IMR-90 (cell line): ENCODE data around the gene FIS1.

Source experiments
- POLR2A ChIP-seq: IDR thresholded peaks from 2 replicates; pipeline ENCODE4 v1.6.1; 2012; ENCODE audit warnings: mild to moderate bottlenecking, low read depth, low read length
- SMC3 ChIP-seq: fragments of 150-350 bp; IDR thresholded peaks from 2 replicates; pipeline ENCODE4 v1.6.1; 2016; ENCODE audit warnings: low read depth, mild to moderate bottlenecking, antibody characterized with exemption, low read length, moderate library complexity
- TF ChIP-seq, protein P1 (sequence below): conservative IDR thresholded peaks from 2 replicates; pipeline ENCODE4 v1.5.1; 2012; ENCODE audit warnings: mild to moderate bottlenecking, low read depth, low read length, improper control_type of control experiment
- TF ChIP-seq, protein P2 (sequence below): fragments of 150-350 bp; IDR thresholded peaks from 2 replicates; pipeline ENCODE4 v1.6.1; 2016; ENCODE audit warnings: low read depth, mild to moderate bottlenecking, low read length, moderate library complexity, borderline replicate concordance

DNA sequence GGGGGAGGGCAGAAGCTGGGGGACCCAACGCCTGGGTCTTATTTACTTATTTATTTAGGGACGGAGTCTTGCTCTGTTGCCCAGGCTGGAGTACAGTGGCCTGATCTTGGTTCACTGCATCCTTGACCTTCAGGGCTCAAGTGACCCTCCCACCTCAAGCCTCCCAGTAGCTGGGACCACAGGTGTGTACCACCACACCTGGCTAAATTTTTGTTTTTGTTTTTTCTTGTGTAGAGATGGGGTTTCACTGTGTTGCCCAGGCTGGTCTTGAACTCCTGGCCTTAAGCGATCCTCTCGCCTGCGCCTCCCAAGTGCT, 42.3 kb downstream of the FIS1 start:
- TF ChIP-seq, protein P1, sequence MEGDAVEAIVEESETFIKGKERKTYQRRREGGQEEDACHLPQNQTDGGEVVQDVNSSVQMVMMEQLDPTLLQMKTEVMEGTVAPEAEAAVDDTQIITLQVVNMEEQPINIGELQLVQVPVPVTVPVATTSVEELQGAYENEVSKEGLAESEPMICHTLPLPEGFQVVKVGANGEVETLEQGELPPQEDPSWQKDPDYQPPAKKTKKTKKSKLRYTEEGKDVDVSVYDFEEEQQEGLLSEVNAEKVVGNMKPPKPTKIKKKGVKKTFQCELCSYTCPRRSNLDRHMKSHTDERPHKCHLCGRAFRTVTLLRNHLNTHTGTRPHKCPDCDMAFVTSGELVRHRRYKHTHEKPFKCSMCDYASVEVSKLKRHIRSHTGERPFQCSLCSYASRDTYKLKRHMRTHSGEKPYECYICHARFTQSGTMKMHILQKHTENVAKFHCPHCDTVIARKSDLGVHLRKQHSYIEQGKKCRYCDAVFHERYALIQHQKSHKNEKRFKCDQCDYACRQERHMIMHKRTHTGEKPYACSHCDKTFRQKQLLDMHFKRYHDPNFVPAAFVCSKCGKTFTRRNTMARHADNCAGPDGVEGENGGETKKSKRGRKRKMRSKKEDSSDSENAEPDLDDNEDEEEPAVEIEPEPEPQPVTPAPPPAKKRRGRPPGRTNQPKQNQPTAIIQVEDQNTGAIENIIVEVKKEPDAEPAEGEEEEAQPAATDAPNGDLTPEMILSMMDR: no peak
- TF ChIP-seq, protein P2, sequence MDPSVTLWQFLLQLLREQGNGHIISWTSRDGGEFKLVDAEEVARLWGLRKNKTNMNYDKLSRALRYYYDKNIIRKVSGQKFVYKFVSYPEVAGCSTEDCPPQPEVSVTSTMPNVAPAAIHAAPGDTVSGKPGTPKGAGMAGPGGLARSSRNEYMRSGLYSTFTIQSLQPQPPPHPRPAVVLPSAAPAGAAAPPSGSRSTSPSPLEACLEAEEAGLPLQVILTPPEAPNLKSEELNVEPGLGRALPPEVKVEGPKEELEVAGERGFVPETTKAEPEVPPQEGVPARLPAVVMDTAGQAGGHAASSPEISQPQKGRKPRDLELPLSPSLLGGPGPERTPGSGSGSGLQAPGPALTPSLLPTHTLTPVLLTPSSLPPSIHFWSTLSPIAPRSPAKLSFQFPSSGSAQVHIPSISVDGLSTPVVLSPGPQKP: no peak
- no peak for TF ChIP-seq SMC3
- no peak for TF ChIP-seq POLR2A
